Myocyte (in vitro differentiated cells): ENCODE measurements around the gene MGAT4A. TPM values are rescaled to one million over a fixed set of nuclear protein-coding genes. Genes with fewer than 3 reads are reported as not detected.
"Not testable (repeated sequence)": the region's sequence is repeated elsewhere in the genome, so short reads cannot be mapped to it uniquely, and the experiment has no call there.

Source experiments
- DNase-seq: peaks from one replicate; pipeline ENCODE4 v3.0.0-alpha.2; 2012; ENCODE audit warnings: low read depth
- total RNA-seq: library from RNA; depleted of rRNA; stranded (reverse); fragments of >200 nt; gene quantifications from 2 replicates; pipeline ENCODE4 v1.2.3, GENCODE V29; 2014

The MGAT4A gene
- total RNA-seq, 1 donor from 2014 or later = 0.16 TPM

DNA sequence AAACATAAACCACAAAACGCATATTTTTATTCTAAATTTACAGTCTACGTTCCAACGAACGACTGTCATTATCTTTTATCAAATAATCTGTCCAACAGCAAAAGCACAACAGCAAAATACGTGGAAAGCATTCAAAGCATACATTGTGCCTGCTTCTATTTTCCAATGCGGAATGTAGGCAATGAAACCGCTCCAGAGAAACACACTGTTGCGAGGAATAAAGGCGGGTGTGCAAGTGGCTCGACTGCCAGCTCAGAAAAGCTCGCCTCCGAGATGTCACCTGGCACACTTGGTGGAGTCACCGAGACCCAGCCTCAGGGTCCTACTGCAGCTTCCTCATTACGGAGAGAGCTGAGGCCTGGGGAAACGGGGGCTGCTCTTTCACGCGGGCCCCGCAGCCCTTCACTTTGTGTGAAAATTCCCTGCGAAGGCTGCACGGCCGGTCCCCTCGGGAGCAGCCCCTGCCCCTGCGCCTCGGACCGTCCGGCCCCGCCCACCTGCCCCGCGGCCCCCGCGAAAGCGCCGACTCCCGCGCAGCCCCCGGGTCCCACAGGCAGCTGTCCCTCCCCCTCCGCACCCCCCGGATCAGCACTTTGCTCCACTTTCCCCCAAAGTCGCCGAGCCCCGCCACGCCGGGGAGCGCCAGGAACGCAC is 752 bp downstream of the MGAT4A start:
- no peak for DNase-seq

DNA sequence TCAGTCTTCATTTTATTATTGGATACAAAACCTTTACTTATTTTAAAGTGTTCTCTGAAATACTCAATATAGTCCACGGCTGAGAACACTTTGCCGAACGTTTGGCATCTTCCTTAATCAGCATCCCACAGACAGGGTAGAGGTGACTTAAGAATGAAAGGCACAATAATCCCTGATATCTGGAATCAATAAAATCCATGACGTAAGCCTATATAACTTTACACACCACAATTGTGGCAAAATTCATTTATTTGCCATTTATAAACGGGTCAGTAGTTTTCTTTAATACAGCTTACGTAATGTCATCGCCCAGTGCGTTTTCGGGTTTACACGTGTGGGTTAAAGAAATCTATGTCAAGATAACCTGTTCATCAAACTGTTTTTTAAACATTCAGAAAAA is 1.3 kb downstream of the MGAT4A start:
- DNase-seq = no peak

DNA sequence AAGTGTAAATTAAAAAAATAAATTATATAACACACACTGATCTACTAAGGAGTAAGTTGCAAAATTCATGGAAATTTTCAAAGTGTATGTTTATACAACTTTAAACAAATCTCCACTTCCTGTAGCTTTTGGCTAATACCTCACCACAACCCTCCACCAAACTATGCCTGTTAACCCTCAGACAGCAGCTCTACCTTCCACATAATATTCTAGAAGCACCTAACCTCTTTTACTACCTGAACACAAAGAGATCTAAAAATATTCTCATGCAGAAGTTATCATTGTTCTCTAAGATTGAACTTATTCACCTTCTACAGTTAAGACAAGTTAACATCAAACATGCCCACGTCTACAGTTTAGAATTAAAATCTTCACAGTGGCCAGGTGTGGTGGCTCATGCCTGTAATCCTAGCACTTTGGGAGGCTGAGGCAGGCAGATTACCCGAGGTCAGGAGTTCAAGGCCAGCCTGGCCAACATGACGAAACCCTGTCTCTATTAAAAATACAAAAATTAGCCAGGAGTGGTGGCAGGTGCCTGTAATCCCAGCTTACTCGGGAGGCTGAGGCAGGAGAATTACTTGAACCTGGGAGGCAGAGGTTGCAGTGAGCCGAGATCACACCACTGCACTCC is 2.7 kb downstream of the MGAT4A start:
- not testable (repeated sequence) for DNase-seq

DNA sequence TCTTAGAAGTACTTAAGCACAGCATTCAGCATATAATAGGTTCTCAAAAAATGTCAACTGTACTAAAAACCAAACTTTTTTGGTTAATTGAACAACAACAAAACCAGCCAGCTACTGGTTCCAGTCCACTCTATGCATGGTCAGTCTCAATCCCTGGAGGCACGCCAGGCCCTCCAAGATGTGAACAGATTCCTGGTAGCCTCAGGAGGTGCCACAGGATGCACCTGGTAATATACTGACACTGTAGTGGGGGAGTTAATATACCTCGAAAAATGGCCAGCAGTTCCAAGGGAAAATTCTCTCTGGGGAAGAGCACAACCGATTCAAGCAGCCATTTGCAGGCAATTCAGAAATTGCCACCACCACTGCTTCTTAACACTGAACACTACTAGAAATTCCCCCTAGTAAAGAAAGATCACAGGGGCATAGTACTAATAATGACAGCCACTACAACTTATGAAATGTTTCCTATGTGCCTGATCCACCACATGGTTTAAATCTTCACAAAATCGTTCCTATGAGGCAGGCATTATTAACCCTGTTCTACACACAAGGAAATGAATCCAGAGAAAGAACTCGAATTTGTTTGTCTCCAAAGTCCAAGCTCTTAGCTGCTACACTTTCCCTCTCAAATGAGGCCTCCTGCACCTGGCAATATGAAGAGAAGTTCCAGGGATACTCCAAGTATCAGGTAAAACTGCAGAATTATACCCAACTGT is 3.4 kb downstream of the MGAT4A start:
- no peak for DNase-seq

DNA sequence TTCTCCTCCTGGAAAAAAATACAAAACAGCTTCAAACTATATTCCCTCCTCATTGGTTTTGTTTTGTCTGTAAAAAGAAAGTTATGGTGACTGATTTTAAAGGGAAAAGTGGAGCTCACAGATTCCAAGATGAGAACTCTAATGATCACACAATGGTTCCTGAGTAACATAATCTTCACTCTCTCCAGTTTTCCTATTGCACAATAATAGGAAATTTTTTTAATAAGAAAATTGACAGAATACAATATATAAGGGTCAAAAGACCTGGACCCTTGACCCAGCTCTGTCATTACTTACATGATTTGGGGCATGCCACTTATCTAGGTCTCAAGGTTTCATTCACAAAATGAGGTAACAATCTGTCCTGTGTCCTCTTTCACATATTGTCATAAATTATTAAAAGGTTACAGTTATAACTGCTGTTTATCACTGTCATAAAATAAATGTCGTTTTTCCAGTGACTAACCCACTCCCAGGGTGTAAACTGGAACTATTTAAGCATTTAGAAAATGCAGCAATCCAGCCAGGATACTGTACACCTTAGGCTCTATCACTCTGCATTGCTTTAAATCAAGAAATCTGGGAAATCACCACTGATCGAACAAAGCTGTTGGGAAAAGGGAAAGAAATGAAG is 4.1 kb downstream of the MGAT4A start:
- no peak for DNase-seq

DNA sequence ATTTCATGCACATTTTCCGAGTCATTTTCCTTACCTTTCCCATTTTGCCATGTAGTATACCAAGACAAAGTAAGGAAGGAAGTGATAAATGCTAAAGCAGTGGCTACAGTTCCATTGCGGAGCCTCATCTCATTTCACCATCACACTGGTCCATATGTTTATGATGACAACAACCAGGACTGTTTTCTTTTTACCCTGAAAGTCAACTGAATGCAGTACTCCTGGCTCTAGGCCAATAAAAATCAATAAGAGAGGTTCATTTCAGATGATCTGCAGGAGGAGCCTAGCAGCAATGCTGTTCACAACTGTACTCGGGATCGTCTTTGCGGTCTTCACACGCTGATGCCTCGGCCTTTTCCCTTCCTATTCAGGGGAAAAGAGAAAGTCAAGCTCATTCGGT is 4.7 kb downstream of the MGAT4A start:
- DNase-seq = no peak

DNA sequence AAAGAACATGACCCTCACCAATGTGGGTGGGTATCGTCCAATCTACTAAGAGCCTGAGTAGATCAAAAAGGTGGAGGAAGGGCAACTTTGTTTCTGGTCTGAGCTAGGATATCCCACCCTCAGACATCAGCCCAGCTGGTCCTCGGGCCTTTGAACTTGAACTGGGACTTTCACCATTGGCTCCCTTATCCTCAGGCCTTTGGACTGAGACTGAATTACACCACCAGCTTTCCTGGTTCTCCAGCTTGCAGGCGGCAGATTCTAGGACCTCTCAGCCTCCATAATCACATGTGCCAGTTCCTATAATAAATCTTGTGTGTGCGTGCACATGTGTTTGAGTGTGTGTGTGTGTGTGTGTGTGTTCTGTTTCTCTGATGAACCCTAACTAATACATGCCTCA is 10.6 kb downstream of the MGAT4A start:
- no peak for DNase-seq

DNA sequence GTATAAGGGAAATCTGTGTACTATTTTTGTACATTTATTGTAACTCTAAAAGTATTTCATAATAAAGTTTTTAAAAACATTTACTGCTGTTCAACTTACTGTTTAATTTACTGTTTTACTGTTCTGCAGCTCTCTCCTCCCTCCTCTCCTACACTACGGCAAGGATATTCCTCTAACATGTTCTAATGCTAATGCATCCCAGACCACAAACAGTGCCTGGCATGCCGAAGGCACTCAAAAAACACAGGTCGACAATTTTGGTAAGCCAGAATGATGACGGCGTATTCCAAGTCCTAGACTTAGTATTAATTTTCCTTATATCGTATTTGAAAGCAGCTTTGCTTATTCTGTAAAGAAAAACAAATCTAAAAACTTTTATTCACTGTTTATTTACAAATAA is 13.3 kb downstream of the MGAT4A start:
- DNase-seq = no peak

DNA sequence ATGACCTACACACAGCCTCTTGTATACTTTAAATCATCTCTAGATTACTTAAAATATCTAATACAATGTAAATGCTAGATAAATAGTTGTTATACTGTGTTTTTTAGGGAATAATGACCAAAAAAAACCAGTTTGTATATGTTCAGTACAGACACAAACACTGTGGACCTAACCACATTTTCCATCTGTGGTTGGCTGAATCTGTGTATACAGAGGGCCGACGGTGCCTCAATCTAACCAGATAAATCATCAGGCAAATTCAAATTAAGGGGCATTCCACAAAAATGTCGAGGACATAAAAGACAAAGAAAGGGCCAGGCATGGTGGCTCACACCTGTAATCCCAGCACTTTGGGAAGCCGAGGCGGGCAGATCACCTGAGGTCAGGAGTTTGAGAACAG is 14.1 kb downstream of the MGAT4A start:
- DNase-seq = no peak

DNA sequence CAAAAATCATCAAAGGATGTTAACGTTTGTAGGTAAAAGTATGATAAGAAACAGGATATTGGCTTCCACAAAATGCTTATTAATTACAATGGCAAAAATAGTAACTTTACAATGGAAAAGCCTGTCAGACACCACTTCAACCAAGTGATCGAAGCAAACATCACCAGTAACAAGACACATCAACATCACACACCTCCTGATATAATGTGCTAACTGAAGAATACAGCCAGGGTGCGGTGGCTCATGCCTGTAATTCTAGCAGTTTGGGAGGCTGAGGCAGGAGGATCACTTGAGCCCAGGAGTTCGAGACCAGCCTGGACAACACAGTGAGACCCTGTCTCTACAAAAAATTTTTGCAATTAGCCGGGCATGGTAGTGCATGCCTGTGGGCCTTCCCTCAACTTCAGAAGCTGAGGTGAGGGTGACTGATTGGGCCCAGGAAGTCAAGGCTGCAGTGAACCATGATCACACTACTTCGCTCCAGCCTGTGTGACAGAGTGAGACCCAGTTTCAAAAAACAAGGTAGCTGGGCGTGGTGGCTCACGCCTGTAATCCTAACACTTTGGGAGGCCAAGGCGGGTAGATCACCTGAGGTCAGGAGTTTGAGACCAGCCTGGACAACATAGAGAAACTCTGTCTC is 15.0 kb downstream of the MGAT4A start:
- no peak for DNase-seq

DNA sequence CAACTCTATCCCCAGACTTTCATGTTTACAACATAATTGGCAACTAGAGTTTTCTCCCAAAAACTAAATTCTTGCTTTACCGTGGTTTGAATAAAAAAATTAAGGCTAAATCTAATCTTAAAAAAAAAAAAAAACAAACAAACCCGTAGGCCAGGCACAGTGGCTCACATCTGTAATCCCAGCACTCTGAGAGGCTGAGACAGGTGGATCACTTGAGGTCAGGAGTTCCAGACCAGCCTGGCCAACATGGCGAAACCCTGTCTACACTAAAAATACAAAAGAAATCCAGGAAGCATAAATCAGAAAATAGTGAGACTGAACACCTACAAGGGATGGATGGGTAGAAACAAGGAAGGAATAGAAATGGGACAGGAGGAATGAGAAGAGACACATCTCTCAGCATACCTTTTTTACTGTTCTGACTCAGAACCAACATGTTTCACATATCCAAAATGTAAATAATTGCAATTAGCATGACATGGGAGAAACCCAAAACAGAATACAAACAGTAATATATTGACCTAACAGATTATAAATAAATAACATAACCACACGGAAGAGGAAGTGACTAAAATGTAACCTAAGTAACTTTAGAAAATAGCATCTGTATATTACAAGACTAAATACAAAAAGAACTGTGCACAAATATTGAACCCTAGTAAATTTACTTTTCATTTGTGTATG is 17.5 kb downstream of the MGAT4A start:
- no peak for DNase-seq

DNA sequence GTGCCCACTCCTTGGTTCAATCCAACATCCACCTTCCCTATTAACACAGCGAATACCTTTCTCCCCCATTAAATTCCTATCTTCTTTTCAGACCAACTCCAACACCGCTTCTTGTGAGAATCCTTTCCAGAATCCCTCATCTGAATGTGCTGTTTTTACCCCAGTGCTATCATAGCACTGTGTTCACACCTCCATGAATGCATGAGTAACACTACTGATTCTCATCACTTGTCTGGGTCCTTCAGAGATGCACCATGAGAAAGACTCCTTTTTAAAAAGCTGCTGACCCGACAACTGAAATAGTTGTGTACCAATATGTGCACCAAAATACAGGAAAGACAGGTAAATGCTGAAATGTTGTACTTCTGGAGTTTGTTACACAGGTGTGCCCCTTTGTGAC is 18.8 kb downstream of the MGAT4A start:
- DNase-seq = no peak

DNA sequence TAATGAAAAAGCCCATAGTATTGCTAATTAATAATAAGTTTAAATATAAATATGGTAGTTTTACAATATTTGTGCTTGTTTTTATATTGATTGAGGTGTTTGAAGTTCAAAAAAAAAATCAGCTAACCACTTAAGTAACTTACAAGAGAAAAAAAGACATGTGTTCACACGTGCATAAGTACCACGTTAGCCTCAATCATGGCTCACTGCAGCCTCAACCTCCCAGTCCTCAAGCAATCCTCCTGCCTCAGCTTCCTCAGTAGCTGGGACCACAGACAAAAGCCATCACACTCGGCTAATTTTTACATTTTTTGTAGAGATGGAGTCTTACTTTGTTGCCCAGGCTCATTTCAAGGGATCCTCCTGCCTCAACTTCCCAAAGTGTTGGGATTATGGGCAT is 19.4 kb downstream of the MGAT4A start:
- DNase-seq = no peak

DNA sequence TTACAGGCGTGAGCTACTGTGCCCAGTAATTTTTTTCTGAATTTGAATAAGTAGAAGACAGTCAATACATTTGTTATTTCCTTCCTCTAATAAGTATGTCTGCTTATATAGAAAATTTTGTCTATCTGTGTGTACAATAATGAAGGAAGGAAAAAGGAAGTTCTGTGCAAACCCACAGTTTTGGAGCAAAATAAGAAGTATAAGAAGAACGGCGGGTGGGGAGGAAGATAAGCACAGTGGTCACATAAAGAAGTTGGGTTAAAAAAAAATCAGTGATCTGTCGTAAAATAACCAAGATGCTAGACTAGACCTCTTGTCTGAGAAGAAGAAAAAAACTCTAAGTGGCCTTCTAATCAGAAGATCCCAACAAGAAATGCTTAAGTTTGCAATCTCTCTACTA is 20.2 kb downstream of the MGAT4A start:
- no peak for DNase-seq

DNA sequence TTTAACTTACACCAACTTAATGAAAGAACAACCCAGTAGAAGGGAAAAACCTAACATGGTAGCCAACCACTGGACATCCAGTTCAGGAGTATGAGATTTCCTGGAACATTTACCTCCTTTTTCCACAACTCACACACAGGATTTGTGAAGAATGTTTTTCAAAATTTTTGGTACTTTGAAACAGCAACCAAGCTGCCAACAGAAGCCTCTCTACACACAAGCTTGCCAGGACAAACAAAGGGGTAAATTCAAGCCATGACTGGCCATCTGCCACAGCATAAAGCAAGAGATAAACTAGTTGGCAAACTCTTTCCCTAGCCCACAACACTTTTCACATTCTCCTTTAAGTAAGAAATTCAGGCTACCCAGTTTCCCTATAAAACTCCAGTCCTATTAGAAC is 21.4 kb downstream of the MGAT4A start:
- no peak for DNase-seq

DNA sequence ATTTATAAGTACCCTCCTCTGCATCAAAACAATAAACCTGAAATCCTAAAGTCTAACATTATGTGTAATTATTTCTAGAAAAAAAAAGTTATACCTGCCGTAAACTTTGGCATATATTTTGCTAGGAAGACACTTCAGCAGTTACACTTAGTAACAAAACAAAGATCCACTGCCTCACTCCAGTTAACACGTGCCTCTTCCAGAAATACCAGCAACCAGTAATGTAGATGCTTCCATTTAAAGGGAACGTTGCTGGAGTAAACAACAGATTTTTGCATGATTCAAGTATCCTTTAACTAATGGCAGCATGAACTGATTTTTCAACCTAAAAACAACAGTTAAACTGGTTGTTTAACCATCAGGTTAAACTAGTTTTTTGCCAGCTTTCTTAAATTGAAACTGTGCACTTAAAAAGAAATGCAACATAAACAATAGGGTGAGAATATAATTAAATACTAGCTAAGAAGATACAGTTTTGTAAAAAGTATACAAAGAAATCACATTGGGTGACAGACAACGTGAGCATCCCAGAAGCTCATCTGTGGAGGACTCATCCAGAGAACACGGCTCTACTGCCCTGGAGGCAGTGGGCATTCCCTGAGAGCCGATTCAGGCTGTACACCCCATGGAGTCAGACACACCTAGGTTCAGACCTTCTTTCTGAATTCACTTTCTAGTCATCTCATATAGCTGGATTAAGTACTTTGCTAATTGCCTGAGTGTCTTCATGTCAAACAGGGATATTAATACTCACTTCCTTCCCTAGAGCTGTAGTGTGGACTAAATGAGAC is 22.3 kb downstream of the MGAT4A start:
- no peak for DNase-seq

DNA sequence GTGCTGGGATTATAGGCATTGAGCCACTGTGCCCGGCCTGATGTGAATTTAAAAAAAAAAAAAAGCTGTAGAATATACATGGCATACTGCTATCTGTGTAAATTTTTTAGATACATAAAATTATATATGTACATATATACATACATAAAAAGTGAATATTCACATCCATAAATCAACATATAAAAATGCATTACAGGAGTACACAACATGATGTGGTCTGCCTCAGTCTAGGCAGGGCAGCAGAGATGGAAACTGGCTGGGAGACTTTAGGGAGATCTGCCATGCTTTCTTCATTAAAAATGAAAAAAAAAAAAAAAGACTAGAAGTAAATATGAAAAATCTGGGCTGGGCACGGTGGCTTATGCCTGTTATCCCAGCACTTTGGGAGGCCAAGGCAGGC is 24.3 kb downstream of the MGAT4A start:
- no peak for DNase-seq

DNA sequence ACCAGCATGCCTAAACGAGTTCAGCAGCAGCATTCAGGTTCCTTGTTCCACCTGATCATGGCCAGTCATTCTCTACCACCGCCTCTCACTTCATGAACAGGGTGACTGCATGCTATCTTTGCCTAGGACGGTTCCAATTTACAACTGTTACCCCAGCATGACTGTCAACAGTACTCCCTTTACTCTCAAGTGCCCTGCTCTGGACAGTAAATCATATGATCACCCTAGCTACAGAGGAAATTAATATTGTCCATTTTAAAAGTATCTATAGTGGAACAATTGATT is 25.7 kb downstream of the MGAT4A start:
- DNase-seq = no peak

DNA sequence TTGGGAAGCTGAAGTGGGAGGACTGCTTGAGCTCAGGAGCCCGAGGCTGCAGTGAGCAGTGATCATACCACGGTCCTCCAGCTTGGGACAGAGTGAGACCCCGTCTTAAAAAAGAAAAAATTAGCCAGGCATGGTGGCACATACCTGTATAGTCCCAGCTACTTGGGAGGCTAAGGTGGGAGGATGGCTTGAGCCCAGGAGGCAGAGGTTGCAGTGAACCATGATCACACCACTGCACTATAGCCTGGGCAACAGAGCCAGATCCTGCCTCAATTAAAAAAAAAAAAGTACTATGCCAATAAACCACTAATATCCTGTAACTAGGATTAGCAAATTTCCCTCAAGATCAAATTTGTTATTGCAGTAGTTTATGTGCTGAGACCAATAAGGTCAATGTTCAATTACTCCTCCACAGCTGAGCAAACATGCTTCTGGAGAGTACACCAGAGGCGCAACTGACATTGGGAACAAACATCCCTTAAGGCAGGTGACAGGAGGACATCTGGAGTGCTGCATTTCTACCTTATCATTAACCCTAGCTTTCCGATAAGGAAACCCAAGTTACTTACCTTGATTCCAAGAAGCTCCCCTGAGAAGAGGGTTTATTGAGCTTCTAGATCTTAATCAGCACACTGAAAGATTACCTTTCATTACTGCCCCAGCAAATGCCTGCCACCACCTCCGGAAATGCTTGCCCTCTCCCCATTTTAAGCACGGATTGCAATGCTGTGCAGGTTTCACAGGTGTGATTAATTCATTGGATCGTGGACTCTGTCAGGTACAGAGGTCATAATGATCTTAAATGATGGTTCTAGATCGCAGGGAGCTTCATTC is 26.2 kb downstream of the MGAT4A start:
- no peak for DNase-seq

DNA sequence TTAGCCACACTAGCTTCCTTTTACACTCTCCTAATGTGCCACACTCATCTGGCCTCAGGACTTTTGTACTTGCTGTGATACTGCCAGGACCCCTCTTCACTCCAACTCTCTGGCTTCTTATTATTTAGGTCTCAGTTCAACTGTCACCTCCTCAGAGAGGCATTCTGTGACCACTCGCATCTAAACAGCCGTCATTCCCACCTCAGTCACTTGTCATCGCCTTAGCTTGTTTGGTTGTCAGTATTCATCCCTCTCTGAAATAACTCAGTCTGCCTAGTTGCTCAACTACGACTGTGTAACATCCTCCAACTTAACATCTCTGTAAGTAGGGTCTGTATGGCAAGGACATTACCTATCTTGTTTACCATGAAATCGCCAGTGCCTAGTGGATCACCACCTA is 27.2 kb downstream of the MGAT4A start:
- no peak for DNase-seq
